OCI-M1 (cell line): ENCODE data around the gene SLC31A2.

ENCODE experiments used
- DNase-seq: peaks from one replicate; lab custom pipeline; 2025; lab: John Stamatoyannopoulos, UW

The SLC31A2 gene

GRCh38 chr9:113151696-113152630 lies 1.2 kb downstream of the SLC31A2 start:
- DNase-seq: peak; percentile 47

GRCh38 chr9:113152699-113153098 lies 1.9 kb downstream of the SLC31A2 start:
- peak; percentile 15 for DNase-seq

- no peak for DNase-seq
Observed at GRCh38 chr9:113153599-113153998, 2.8 kb downstream of the SLC31A2 start.

GRCh38 chr9:113154471-113154870 lies 3.7 kb downstream of the SLC31A2 start:
- DNase-seq: no peak

GRCh38 chr9:113154946-113155345 lies 4.1 kb downstream of the SLC31A2 start:
- DNase-seq: no peak

- peak; percentile 83 for DNase-seq
Observed at GRCh38 chr9:113155911-113156588, 5.2 kb downstream of the SLC31A2 start.

- no peak for DNase-seq
Observed at GRCh38 chr9:113156880-113157279, 6.1 kb downstream of the SLC31A2 start.

GRCh38 chr9:113158446-113158845 lies 7.6 kb downstream of the SLC31A2 start:
- no peak for DNase-seq

GRCh38 chr9:113160571-113160970 lies 9.8 kb downstream of the SLC31A2 start:
- DNase-seq: no peak

GRCh38 chr9:113163001-113163400 lies 12.2 kb downstream of the SLC31A2 start:
- DNase-seq: no peak

GRCh38 chr9:113164536-113165300 lies 13.9 kb downstream of the SLC31A2 start:
- DNase-seq: no peak

GRCh38 chr9:113166039-113166438 lies 15.2 kb downstream of the SLC31A2 start:
- DNase-seq: no peak

- no peak for DNase-seq
Observed at GRCh38 chr9:113168809-113169208, 18.0 kb downstream of the SLC31A2 start.

- no peak for DNase-seq
Observed at GRCh38 chr9:113173341-113173740, 22.5 kb downstream of the SLC31A2 start.

- no peak for DNase-seq
Observed at GRCh38 chr9:113176803-113177202, 26.0 kb downstream of the SLC31A2 start.

GRCh38 chr9:113177251-113177650 lies 26.4 kb downstream of the SLC31A2 start:
- DNase-seq: no peak

- no peak for DNase-seq
Observed at GRCh38 chr9:113178087-113178486, 27.3 kb downstream of the SLC31A2 start.

- no peak for DNase-seq
Observed at GRCh38 chr9:113179839-113180238, 29.0 kb downstream of the SLC31A2 start.

- no peak for DNase-seq
Observed at GRCh38 chr9:113181165-113181564, 30.4 kb downstream of the SLC31A2 start.

- DNase-seq: no peak
Observed at GRCh38 chr9:113183956-113184488, 33.2 kb downstream of the SLC31A2 start.

GRCh38 chr9:113184539-113184938 lies 33.7 kb downstream of the SLC31A2 start:
- DNase-seq: no peak

GRCh38 chr9:113185271-113185670 lies 34.5 kb downstream of the SLC31A2 start:
- no peak for DNase-seq
